ENCODE results near the gene KAT6B. TPM values are rescaled to one million over a fixed set of nuclear protein-coding genes. Genes with fewer than 3 reads are reported as not detected.

KAT6B gene
- total and polyA plus RNA-seq, 10 of the 15 experiments (the other 5 are each of a cell fraction or from before 2014, with no cell fraction given), result 2.7 to 22.6 (median 15.7) TPM

DNA sequence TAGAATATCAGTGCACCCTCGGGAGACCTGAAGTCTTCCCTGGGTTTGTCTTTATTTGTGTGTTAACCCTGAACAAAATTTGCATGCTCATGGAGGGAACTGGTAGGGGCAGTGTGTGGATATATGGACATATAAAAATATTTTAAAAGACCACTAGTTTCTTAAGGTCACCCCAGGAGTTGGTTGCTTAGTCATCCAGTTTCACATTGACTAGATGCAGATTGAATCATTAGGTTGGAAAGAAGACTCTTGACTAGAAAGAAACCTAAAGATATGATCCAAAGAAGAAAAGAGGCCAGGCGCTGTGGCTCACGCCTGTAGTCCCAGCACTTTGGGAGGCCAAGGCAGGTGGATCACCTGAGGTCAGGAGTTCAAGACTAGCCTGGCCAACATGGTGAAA lies 137.1 kb downstream of the KAT6B start (continued):
- TF ChIP-seq EGR1 (IDR thresholded peaks at IDR 0.05; ENCODE audit: borderline replicate concordance in 1 of 2, low read depth in 2 of 2, low read length in 2 of 2), result no peak
- TF ChIP-seq ZSCAN29 (IDR thresholded peaks at IDR 0.05), result no peak
- TF ChIP-seq, protein P1, sequence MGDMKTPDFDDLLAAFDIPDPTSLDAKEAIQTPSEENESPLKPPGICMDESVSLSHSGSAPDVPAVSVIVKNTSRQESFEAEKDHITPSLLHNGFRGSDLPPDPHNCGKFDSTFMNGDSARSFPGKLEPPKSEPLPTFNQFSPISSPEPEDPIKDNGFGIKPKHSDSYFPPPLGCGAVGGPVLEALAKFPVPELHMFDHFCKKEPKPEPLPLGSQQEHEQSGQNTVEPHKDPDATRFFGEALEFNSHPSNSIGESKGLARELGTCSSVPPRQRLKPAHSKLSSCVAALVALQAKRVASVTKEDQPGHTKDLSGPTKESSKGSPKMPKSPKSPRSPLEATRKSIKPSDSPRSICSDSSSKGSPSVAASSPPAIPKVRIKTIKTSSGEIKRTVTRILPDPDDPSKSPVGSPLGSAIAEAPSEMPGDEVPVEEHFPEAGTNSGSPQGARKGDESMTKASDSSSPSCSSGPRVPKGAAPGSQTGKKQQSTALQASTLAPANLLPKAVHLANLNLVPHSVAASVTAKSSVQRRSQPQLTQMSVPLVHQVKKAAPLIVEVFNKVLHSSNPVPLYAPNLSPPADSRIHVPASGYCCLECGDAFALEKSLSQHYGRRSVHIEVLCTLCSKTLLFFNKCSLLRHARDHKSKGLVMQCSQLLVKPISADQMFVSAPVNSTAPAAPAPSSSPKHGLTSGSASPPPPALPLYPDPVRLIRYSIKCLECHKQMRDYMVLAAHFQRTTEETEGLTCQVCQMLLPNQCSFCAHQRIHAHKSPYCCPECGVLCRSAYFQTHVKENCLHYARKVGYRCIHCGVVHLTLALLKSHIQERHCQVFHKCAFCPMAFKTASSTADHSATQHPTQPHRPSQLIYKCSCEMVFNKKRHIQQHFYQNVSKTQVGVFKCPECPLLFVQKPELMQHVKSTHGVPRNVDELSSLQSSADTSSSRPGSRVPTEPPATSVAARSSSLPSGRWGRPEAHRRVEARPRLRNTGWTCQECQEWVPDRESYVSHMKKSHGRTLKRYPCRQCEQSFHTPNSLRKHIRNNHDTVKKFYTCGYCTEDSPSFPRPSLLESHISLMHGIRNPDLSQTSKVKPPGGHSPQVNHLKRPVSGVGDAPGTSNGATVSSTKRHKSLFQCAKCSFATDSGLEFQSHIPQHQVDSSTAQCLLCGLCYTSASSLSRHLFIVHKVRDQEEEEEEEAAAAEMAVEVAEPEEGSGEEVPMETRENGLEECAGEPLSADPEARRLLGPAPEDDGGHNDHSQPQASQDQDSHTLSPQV (IDR thresholded peaks at IDR 0.05), result no peak

DNA sequence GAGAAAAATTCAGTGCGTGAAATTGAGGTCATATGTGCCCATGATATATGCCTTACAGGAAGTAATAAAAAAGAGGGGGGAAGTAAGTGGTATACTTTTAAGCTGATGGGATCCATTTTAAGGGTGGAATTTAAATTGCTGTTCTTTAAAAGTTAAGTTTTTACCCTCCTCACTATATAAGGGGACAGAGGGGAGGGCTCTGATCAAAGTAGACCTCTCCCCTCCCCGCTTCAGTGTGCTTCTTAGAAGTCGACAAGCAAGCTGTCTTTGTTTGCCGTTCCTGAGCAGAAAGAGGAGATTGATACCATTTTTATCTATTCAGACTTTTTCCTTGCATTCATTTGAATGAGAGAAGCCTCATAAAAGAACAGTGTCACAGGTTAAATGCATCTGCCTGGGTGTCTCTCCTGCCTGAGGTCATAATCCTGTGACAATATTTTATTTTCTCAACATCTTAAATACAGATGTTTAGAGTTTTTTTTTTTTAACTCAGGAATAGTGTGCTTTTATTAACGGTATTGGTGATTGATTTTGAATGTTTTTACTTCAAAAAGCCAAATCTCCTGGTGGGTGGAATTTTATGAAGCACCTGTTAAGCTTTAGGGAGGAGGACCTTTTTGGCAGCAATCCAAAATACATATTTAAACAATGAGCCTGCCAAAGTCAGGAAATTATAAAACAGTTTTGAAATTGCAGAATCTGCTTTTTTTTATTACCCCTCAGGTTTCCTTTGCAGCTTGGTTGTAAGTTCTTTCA lies 141.7 kb downstream of the KAT6B start:
- Histone ChIP-seq H3K9me3 (replicated peaks; ENCODE audit: control insufficient read depth, insufficient read depth, low read length) (no peaks in the 10 kb centered on the region), H2AFZ (ENCODE audit: control insufficient read depth, low read depth, low read length) (no peak overlapping the region), H3K4me1 (ENCODE audit: control insufficient read depth, insufficient read depth, low read length) (peaks cover 7% of the 10 kb centered on the region), H3K79me2 (ENCODE audit: control insufficient read depth, insufficient read depth, low read length) (peaks cover 2% of the 10 kb centered on the region), H3K4me2 (ENCODE audit: control insufficient read depth, insufficient read depth) (no peak overlapping the region), H3K36me3 (ENCODE audit: control insufficient read depth in 2 of 2, insufficient read depth in 2 of 2, low read length in 1 of 2) (no peaks in the 10 kb centered on the region; a peak in 1 of 4 replicates), H4K20me1 (ENCODE audit: control insufficient read depth, insufficient read depth) (no peaks in the 10 kb centered on the region), H3K4me3 (no peak overlapping the region), H3K27me3 (replicated peaks in 1 of 2; ENCODE audit: control insufficient read depth in 2 of 2, insufficient read depth in 2 of 2, low read length in 1 of 2) (no peaks in the 10 kb centered on the region), H3K27ac (ENCODE audit: control insufficient read depth, insufficient read depth) (no peak overlapping the region), H3K9ac (ENCODE audit: control insufficient read depth, insufficient read depth, low read length) (no peak overlapping the region)
- no peak for ATAC-seq
- intact Hi-C loops (cut with micrococcal nuclease; ENCODE audit: unreplicated experiment), result no loop called here
- ChIA-PET RAD21 (ENCODE audit: unreplicated experiment) (interaction anchor here (1.8 kb wide), 1 partner anchor 9 kb away, joined by 8 read pairs; no protein-coding TSS in a partner anchor), SMC1A (ENCODE audit: uncharacterized antibody, unreplicated experiment) (interaction anchor here (0.9 to 2.7 kb wide), 10 partner anchors 8 to 140 kb away, joined by 3 to 12 read pairs (median 3); no protein-coding TSS in a partner anchor), POLR2A (interaction anchor here (1.1 to 1.2 kb wide), 2 partner anchors 8 to 9 kb away, joined by 4 to 5 read pairs; no protein-coding TSS in a partner anchor), CTCF (interaction anchor here (0.6 to 1.4 kb wide), 3 partner anchors 8 to 230 kb away, joined by 3 read pairs; no protein-coding TSS in a partner anchor)
- WGBS (ENCODE audit: insufficient coverage, insufficient replicate concordance, low lambda C conversion rate, missing lambda C conversion rate), result 75% methylated on average over 5 of the region's 5 CpGs
- no TSS peak for BruUV-seq (replicated peaks)
- in situ Hi-C loops (cut with MboI), result no loop called here
- TF ChIP-seq DPF2 (IDR thresholded peaks at IDR 0.05) (no peak), MXI1 (IDR thresholded peaks at IDR 0.05; ENCODE audit: low read depth, low read length) (no peak), STAT1 (conservative IDR thresholded peaks at IDR 0.05) (no peak), ZSCAN29 (IDR thresholded peaks at IDR 0.05) (no peak), SMC3 (IDR thresholded peaks at IDR 0.05; ENCODE audit: borderline replicate concordance, low read length) (no peak), YY1 (IDR thresholded peaks at IDR 0.05; ENCODE audit: low read depth, low read length) (no peak), CBX3 (IDR thresholded peaks at IDR 0.05; ENCODE audit: borderline replicate concordance, low read depth) (no peak), SUZ12 (IDR thresholded peaks at IDR 0.05; ENCODE audit: unreplicated experiment) (no peak), TARDBP (IDR thresholded peaks at IDR 0.05; ENCODE audit: borderline replicate concordance) (no peak), ETV6 (conservative IDR thresholded peaks at IDR 0.05 in 1 of 2, IDR thresholded peaks at IDR 0.05 in 1 of 2; ENCODE audit: borderline replicate concordance in 1 of 2, low read depth in 1 of 2) (no peak)
- TF ChIP-seq, protein P2, sequence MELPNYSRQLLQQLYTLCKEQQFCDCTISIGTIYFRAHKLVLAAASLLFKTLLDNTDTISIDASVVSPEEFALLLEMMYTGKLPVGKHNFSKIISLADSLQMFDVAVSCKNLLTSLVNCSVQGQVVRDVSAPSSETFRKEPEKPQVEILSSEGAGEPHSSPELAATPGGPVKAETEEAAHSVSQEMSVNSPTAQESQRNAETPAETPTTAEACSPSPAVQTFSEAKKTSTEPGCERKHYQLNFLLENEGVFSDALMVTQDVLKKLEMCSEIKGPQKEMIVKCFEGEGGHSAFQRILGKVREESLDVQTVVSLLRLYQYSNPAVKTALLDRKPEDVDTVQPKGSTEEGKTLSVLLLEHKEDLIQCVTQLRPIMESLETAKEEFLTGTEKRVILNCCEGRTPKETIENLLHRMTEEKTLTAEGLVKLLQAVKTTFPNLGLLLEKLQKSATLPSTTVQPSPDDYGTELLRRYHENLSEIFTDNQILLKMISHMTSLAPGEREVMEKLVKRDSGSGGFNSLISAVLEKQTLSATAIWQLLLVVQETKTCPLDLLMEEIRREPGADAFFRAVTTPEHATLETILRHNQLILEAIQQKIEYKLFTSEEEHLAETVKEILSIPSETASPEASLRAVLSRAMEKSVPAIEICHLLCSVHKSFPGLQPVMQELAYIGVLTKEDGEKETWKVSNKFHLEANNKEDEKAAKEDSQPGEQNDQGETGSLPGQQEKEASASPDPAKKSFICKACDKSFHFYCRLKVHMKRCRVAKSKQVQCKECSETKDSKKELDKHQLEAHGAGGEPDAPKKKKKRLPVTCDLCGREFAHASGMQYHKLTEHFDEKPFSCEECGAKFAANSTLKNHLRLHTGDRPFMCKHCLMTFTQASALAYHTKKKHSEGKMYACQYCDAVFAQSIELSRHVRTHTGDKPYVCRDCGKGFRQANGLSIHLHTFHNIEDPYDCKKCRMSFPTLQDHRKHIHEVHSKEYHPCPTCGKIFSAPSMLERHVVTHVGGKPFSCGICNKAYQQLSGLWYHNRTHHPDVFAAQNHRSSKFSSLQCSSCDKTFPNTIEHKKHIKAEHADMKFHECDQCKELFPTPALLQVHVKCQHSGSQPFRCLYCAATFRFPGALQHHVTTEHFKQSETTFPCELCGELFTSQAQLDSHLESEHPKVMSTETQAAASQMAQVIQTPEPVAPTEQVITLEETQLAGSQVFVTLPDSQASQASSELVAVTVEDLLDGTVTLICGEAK (IDR thresholded peaks at IDR 0.05; ENCODE audit: borderline replicate concordance), result no peak
- FAIRE-seq, result no peak
- DNase-seq (ENCODE audit: low read depth, low spot score), result no peak
